A673 (cell line): Measurements from ENCODE around the gene SERINC3. TPM values are rescaled to one million over a fixed set of nuclear protein-coding genes. Genes with fewer than 3 reads are reported as not detected.

Experiments
- BruUV-seq: library from RNA; stranded (reverse); fragments of 400-500 nt; replicated peaks from 2 replicates; lab custom pipeline; 2021; lab: Mats Ljungman, UMichigan
- CTCF ChIA-PET: fragments of 300-600 bp; sonication (Branson Sonifier 250); formaldehyde crosslinking; loops from one replicate; lab custom pipeline; 2022; ENCODE audit warnings: antibody characterized with exemption; lab: Charles Lee
- POLR2A ChIA-PET: fragments of 300-600 bp; sonication (Branson Sonifier 250); formaldehyde crosslinking; loops from one replicate; lab custom pipeline; 2022; ENCODE audit warnings: antibody characterized with exemption; ENCODE audit not compliant: low non-redundant PET; lab: Charles Lee
- DNase-seq: peaks from one replicate; pipeline ENCODE4 v3.0.0-alpha.2; 2015; ENCODE audit warnings: low spot score
- H3K27ac ChIP-seq: fragments of 200-600 bp; sonication (generic); 2 replicates; pipeline ENCODE4 v1.5.1; 2016; ENCODE audit warnings: mixed run types, low read depth, mild to moderate bottlenecking, mixed read lengths, antibody characterized with exemption, low read length; ENCODE audit not compliant: poor library complexity, severe bottlenecking
- H3K27me3 ChIP-seq: fragments of 200-600 bp; sonication (generic); replicated peaks from 2 replicates; pipeline ENCODE4 v1.6.1; 2017; ENCODE audit warnings: mixed run types, low read depth, mild to moderate bottlenecking, mixed read lengths, antibody characterized with exemption, low read length; ENCODE audit not compliant: insufficient read depth, poor library complexity
- H3K36me3 ChIP-seq: fragments of 200-600 bp; sonication (generic); 2 replicates; pipeline ENCODE4 v1.6.1; 2016; ENCODE audit warnings: mixed run types, mild to moderate bottlenecking, mixed read lengths, antibody characterized with exemption, low read length; ENCODE audit not compliant: insufficient read depth, poor library complexity, severe bottlenecking
- H3K4me1 ChIP-seq: fragments of 200-600 bp; sonication (generic); 2 replicates; pipeline ENCODE4 v1.6.1; 2017; ENCODE audit warnings: mixed run types, mild to moderate bottlenecking, mixed read lengths, antibody characterized with exemption, low read length; ENCODE audit not compliant: insufficient read depth, poor library complexity, severe bottlenecking
- H3K4me3 ChIP-seq: fragments of 200-600 bp; sonication (generic); 2 replicates; pipeline ENCODE4 v1.5.1; 2016; ENCODE audit warnings: low read depth, mixed run types, mild to moderate bottlenecking, mixed read lengths, low read length; ENCODE audit not compliant: poor library complexity, severe bottlenecking
- H3K9me3 ChIP-seq: fragments of 200-600 bp; sonication (generic); 2 replicates; pipeline ENCODE4 v1.6.1; 2016; ENCODE audit warnings: mixed run types, low read depth, mild to moderate bottlenecking, mixed read lengths, antibody characterized with exemption, low read length; ENCODE audit not compliant: poor library complexity, severe bottlenecking
- CTCF ChIP-seq: fragments of 300-800, 200-600 bp; sonication (generic); conservative IDR thresholded peaks from 2 replicates; pipeline ENCODE4 v1.5.1; 2017; ENCODE audit warnings: low read depth, mild to moderate bottlenecking, antibody characterized with exemption, low read length, moderate library complexity, mixed read lengths
- EZH2 ChIP-seq: fragments of 200-600 bp; sonication (generic); IDR thresholded peaks from 2 replicates; pipeline ENCODE4 v1.6.1; 2017; ENCODE audit warnings: borderline replicate concordance, low read depth, mild to moderate bottlenecking, mixed read lengths, antibody characterized with exemption, low read length; ENCODE audit not compliant: poor library complexity, severe bottlenecking
- intact Hi-C: fragments of 100-400 bp; cut with micrococcal nuclease; formaldehyde crosslinking; loops from one replicate; pipeline ENCODE4 v1.10.0; 2022; ENCODE audit not compliant: unreplicated experiment
- total RNA-seq: library from RNA; stranded (reverse); gene quantifications from 2 replicates; pipeline ENCODE4 v1.2.3, GENCODE V29; 2021

SERINC3 gene
- total RNA-seq, 1 experiment from 2014 or later: 50.5 TPM

- Histone ChIP-seq H3K27ac (no peak overlapping the region), H3K4me1 (peaks cover 6% of the 10 kb centered on the region), H3K9me3 (no peaks in the 10 kb centered on the region), H3K4me3 (peak overlapping the region; percentile 93), H3K27me3 (no peaks in the 10 kb centered on the region), H3K36me3 (no peaks in the 10 kb centered on the region)
- CTCF ChIA-PET: no interaction called here
- intact Hi-C loops: no loop called here
- no peak for DNase-seq
- TF ChIP-seq CTCF: no peak
- no peak for TF ChIP-seq EZH2
- BruUV-seq: no TSS peak
- POLR2A ChIA-PET: no interaction called here
These were observed 11.1 kb upstream of the SERINC3 start for GRCh38 chr20:44532981-44533331.

GRCh38 chr20:44532259-44532980 is 10.6 kb upstream of the SERINC3 start:
- BruUV-seq: TSS peak; percentile 70
- intact Hi-C loops: no loop called here
- Histone ChIP-seq H3K9me3 (no peaks in the 10 kb centered on the region), H3K27ac (peak overlapping the region; percentile 66), H3K4me1 (peaks cover 6% of the 10 kb centered on the region), H3K36me3 (no peaks in the 10 kb centered on the region), H3K4me3 (peak overlapping the region; percentile 93), H3K27me3 (no peaks in the 10 kb centered on the region)
- ChIA-PET POLR2A (no interaction called here), CTCF (interaction anchor here (0.5 kb wide), 1 partner anchor 16 kb away, joined by 8 read pairs; no protein-coding TSS in a partner anchor)
- TF ChIP-seq EZH2 (no peak), CTCF (no peak)
- no peak for DNase-seq

GRCh38 chr20:44528309-44528708 is 6.4 kb upstream of the SERINC3 start:
- no peaks in the 10 kb centered on the region for H3K36me3 ChIP-seq
- H3K27ac ChIP-seq: no peak overlapping the region
- peaks cover 6% of the 10 kb centered on the region for H3K4me1 ChIP-seq
- no peaks in the 10 kb centered on the region for H3K9me3 ChIP-seq
- BruUV-seq: no TSS peak
- ChIA-PET CTCF (no interaction called here), POLR2A (no interaction called here)
- intact Hi-C loops: no loop called here
- no peak for DNase-seq
- H3K27me3 ChIP-seq: no peaks in the 10 kb centered on the region
- no peak for TF ChIP-seq EZH2
- no peak for TF ChIP-seq CTCF
- H3K4me3 ChIP-seq: no peak overlapping the region
